ENCODE data around the gene SMARCA2.

The SMARCA2 gene

DNA sequence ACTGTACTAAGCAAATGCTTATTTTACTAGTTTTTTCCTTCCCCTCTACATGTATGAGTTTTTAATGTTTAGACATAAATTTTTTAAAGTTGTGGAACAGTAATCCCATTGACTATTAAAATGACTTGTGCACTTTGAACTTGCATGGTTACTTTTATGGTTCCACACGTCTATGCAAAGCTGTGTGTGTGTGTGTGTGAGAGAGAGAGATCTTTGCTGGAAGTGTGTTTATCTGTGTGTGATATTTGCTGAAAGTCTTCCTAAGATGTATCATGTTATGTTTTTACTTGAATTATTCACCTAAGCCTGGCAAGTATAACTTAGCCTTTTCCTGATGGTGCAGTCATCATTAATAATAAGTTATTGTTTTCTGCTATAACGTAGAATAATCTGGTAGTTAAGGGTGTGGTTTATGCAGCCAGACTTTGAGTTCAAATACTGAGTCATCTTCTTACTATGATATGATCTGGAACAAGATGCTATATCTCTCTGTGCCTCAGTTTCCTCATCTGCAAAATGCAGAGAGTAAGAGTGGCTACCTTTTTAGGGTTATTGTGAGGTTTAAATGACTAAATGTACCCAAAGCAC is 138.6 kb downstream of the SMARCA2 start:
- no peak overlapping the region for H3K27ac ChIP-seq (ENCODE audit: low read depth, low read length)
- no peaks in the 10 kb centered on the region for H3K27me3 ChIP-seq (ENCODE audit: control insufficient read depth in 1 of 2, insufficient read depth in 2 of 2, low read length in 2 of 2)
- peaks cover 22% of the 10 kb centered on the region for H3K4me1 ChIP-seq (ENCODE audit: insufficient read depth, low read length)
- no peaks in the 10 kb centered on the region for H3K9me3 ChIP-seq (ENCODE audit: low read length)
- H3K4me3 ChIP-seq (ENCODE audit: low read depth in 1 of 2, low read length in 2 of 2) = no peak overlapping the region
- H3K9ac ChIP-seq (ENCODE audit: low read length) = no peak overlapping the region
- H3K36me3 ChIP-seq (ENCODE audit: insufficient read depth, low read length) = no peaks in the 10 kb centered on the region

- Histone ChIP-seq H3K36me3 (ENCODE audit: insufficient read depth, low read length) (no peaks in the 10 kb centered on the region), H3K27ac (ENCODE audit: low read depth, low read length) (no peak overlapping the region), H3K9me3 (ENCODE audit: low read length) (no peaks in the 10 kb centered on the region), H3K9ac (ENCODE audit: low read length) (no peak overlapping the region), H3K4me3 (ENCODE audit: low read depth in 1 of 2, low read length in 2 of 2) (no peak overlapping the region), H3K27me3 (ENCODE audit: control insufficient read depth in 1 of 2, insufficient read depth in 2 of 2, low read length in 2 of 2) (no peaks in the 10 kb centered on the region), H3K4me1 (ENCODE audit: insufficient read depth, low read length) (peaks cover 23% of the 10 kb centered on the region)
Observed at GRCh38 chr9:2154731-2155130, 139.6 kb downstream of the SMARCA2 start.

DNA sequence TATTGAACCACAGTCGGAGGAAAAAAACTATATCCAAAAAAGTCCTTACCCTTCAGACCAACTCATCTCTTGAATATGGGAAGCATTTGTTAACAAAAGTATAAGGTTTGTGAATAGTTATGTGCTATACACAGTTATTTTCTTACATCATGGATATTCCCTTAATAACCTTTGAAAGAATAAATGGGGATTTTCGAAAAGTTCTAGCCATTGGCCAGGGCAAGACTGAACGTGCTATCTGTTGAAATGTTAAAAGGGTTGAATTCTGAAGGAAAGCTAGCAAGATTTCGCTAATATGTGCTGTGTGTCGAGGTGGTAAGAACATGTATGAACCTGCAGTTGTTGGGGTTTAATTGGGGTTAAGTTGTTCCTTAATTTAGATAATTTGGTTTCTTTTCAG is 140.8 kb downstream of the SMARCA2 start:
- no peaks in the 10 kb centered on the region for H3K9me3 ChIP-seq (ENCODE audit: low read length)
- no peaks in the 10 kb centered on the region for H3K27me3 ChIP-seq (ENCODE audit: control insufficient read depth in 1 of 2, insufficient read depth in 2 of 2, low read length in 2 of 2)
- no peak overlapping the region for H3K9ac ChIP-seq (ENCODE audit: low read length)
- H3K4me3 ChIP-seq (ENCODE audit: low read depth in 1 of 2, low read length in 2 of 2) = no peak overlapping the region
- no peaks in the 10 kb centered on the region for H3K36me3 ChIP-seq (ENCODE audit: insufficient read depth, low read length)
- no peak overlapping the region for H3K27ac ChIP-seq (ENCODE audit: low read depth, low read length)
- H3K4me1 ChIP-seq (ENCODE audit: insufficient read depth, low read length) = peaks cover 30% of the 10 kb centered on the region

DNA sequence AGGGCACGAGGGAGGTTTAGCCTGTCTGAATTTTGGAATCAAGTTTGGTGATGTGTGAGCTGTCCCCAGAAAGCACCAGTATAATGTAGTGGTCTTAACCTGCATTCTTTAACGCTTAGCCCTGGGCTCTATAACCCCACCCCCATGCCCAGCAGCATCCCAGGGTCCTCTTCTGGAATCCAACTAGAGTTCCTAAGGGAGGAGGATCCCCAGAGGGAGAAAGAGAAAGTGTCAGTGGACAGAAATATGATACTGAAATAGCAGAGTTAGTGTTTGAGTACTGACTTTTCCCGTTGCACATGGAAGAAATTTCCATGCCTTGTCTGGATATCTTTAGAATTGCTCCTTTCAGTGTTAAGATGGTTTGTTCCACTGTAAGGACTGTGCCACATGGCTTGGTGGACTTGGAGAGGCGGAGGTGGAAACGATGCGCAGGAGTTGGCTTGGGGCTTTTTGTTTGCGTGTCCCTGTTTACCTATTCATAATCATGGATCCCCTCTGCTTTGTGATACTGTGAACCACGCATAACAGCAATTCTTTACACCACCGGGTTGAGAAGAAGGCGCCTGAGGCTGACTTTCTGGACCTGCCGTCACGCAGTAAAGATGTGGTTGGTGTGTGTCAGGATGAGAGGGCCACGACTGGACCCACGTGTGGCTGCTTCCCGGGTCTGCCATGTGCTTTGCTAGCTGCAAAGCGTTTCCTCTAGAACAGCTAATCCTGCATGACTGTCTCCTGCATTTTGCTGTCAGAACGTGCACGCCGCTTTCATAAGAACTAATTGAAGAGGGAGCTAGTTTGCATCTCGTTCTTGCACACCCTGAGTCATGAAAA is 142.3 kb downstream of the SMARCA2 start:
- H3K9ac ChIP-seq (ENCODE audit: low read length) = no peak overlapping the region

DNA sequence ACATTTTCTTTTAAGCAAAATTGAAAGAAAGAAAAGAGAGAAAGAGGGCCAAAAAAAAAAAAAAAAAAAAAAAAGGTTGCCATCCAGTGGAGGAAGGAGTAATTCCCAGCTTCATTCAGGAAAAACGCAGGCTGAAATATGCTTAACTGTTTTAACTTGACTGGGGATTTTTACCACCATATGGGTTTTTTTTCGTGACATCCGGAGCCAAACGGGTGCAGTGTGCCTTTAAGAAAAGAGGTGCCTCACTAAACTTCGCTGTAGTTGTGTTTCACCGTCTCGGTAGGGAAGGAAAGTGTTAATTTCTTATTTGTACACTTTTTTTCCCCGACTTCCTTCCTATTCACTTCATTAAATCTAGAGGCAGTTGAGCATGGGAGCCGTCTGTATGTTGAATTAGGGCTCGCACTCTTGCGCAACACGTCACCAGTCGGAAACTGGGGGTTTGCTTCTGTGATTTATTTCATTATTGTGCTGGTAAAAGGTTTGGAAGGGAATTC is 143.0 kb downstream of the SMARCA2 start:
- Histone ChIP-seq H3K9me3 (ENCODE audit: low read length) (no peaks in the 10 kb centered on the region), H3K27me3 (ENCODE audit: control insufficient read depth in 1 of 2, insufficient read depth in 2 of 2, low read length in 2 of 2) (no peaks in the 10 kb centered on the region), H3K27ac (ENCODE audit: low read depth, low read length) (peak overlapping the region; percentile 71), H3K9ac (ENCODE audit: low read length) (peak overlapping the region; percentile 38), H3K4me1 (ENCODE audit: insufficient read depth, low read length) (peaks cover 30% of the 10 kb centered on the region), H3K36me3 (ENCODE audit: insufficient read depth, low read length) (peaks cover 8% of the 10 kb centered on the region), H3K4me3 (ENCODE audit: low read depth in 1 of 2, low read length in 2 of 2) (peak overlapping the region; percentile 49 to 63)

More for the DNA sequence above, 142.3 kb downstream of the SMARCA2 start:
- H3K9me3 ChIP-seq (ENCODE audit: low read length) = no peaks in the 10 kb centered on the region
- no peaks in the 10 kb centered on the region for H3K27me3 ChIP-seq (ENCODE audit: control insufficient read depth in 1 of 2, insufficient read depth in 2 of 2, low read length in 2 of 2)
- H3K4me3 ChIP-seq (ENCODE audit: low read depth in 1 of 2, low read length in 2 of 2) = peak overlapping the region; percentile 34 to 63
- peaks cover 30% of the 10 kb centered on the region for H3K4me1 ChIP-seq (ENCODE audit: insufficient read depth, low read length)
- H3K36me3 ChIP-seq (ENCODE audit: insufficient read depth, low read length) = peaks cover 4% of the 10 kb centered on the region
- peak overlapping the region; percentile 71 for H3K27ac ChIP-seq (ENCODE audit: low read depth, low read length)

DNA sequence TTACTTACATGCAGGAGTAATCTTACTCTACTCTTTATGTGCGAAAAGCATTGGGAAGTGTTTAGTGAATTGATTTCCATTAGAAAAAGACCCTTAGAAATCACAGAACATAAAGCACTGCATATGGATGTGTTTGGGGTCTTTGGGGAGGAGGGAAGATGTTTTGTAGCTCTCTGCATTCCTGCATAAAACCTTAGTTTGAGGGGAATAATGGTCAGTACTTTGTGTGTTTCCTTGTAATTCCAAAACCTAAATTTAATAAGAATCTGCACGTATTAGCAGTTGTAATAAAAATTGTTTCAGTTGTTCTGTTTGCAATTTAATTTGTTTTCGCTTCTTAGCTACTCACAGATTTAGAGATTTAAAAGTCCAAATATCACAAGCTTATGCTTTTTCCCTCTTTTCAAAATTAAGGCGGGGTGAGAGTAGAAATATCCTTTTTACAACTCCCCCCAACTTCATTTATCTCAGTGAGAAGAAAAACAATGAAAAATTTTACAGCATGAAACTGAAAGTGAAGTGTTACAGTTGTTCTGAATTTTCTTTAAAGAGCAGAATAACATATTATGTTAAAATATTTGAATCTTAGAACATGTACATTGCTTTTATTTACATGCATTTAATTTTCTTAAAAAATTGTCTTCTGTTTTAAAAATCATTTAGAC is 143.8 kb downstream of the SMARCA2 start:
- Histone ChIP-seq H3K27ac (ENCODE audit: low read depth, low read length) (peak overlapping the region; percentile 19), H3K9me3 (ENCODE audit: low read length) (no peaks in the 10 kb centered on the region), H3K4me1 (ENCODE audit: insufficient read depth, low read length) (peaks cover 23% of the 10 kb centered on the region), H3K4me3 (ENCODE audit: low read depth in 1 of 2, low read length in 2 of 2) (peak overlapping the region in 1 of 2 donors; percentile 63), H3K9ac (ENCODE audit: low read length) (no peak overlapping the region), H3K36me3 (ENCODE audit: insufficient read depth, low read length) (peaks cover 8% of the 10 kb centered on the region), H3K27me3 (ENCODE audit: control insufficient read depth in 1 of 2, insufficient read depth in 2 of 2, low read length in 2 of 2) (no peaks in the 10 kb centered on the region)

DNA sequence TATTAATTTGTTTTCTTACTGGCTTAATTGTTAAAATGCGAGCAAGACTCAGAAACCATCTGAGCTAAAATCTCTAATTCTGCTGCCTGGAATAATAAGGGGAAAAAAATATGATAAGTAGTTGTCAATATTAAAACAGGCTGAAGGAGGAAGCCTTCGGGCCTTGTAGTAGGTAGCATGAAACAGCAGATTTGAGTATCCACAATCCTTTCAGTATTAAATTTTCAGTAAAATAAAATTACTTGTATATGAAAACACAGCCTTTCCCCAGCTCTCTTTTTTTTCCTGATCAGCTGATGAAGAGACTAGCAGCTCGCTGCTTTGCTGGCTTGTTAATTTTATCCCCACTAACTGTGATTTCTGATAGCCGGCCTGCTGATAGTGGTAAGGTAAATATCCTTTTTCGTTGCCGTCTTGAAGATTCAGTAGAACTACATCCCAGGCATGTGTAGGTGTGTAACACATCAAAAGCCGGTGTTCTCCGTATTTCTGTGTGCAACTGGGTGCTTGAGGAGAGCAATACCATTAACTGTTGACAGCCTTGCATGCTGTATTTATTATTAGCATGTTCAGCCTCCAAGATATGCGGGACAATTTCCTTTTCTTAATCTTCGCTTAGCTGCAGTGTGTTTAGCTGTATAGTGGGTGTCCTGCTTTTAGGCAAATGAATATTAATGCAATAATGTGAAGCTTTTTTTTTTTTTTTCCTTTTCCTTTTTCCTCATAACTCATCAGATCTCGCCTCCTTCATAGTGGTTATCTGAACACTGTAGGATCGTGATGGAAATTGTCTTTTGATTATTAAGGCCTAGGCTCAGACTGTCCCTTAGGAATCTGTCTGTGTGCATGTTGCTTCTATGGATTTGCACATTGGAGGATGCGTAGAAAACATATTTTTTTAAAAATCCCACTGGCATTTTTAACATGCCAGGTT is 144.6 kb downstream of the SMARCA2 start:
- H3K36me3 ChIP-seq (ENCODE audit: insufficient read depth, low read length) = peaks cover 8% of the 10 kb centered on the region
- peaks cover 23% of the 10 kb centered on the region for H3K4me1 ChIP-seq (ENCODE audit: insufficient read depth, low read length)
- H3K9ac ChIP-seq (ENCODE audit: low read length) = no peak overlapping the region
- H3K27ac ChIP-seq (ENCODE audit: low read depth, low read length) = peak overlapping the region; percentile 28
- H3K9me3 ChIP-seq (ENCODE audit: low read length) = no peaks in the 10 kb centered on the region
- no peaks in the 10 kb centered on the region for H3K27me3 ChIP-seq (ENCODE audit: control insufficient read depth in 1 of 2, insufficient read depth in 2 of 2, low read length in 2 of 2)
- H3K4me3 ChIP-seq (ENCODE audit: low read depth in 1 of 2, low read length in 2 of 2) = peak overlapping the region in 1 of 2 donors; percentile 50

- H3K9ac ChIP-seq (ENCODE audit: low read length) = no peak overlapping the region
- H3K9me3 ChIP-seq (ENCODE audit: low read length) = no peaks in the 10 kb centered on the region
- H3K27ac ChIP-seq (ENCODE audit: low read depth, low read length) = no peak overlapping the region
Observed at GRCh38 chr9:2161661-2162060, 146.5 kb downstream of the SMARCA2 start.

DNA sequence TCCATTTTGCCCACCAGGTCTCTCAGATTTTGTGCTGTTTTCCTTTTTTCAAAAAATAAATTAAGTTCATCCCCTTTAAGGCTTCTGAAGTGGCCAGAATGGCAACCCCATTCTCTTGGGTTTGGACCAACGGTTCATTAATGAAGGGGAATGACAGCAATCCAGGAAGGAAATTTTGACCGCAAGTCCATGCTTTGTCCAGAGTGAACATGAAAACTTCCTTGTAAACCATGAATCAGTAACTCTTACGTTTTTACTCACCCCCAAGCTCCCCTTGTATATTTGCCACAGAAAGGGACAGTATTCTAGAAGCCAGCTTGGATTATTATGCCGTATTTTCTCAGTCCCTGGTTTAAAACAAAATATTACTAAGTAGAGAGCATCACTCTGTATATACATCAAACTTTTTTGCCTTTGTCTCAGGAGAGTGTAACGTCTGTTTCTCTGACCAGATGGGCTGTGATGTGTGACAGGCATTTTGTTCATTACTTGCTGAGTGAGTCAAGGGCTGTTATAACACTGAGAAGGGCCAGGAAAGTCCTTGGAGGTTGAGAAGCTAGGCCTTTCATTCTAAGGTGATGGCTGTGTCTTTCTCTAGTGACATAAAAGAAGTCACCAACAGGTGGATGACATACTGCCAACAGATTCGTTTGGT is 148.2 kb downstream of the SMARCA2 start:
- Histone ChIP-seq H3K9ac (ENCODE audit: low read length) (no peak overlapping the region), H3K36me3 (ENCODE audit: insufficient read depth, low read length) (peaks cover 8% of the 10 kb centered on the region), H3K4me1 (ENCODE audit: insufficient read depth, low read length) (peaks cover 12% of the 10 kb centered on the region), H3K9me3 (ENCODE audit: low read length) (no peaks in the 10 kb centered on the region), H3K27ac (ENCODE audit: low read depth, low read length) (no peak overlapping the region), H3K27me3 (ENCODE audit: control insufficient read depth in 1 of 2, insufficient read depth in 2 of 2, low read length in 2 of 2) (no peaks in the 10 kb centered on the region), H3K4me3 (ENCODE audit: low read depth in 1 of 2, low read length in 2 of 2) (no peak overlapping the region)

More at GRCh38 chr9:2161661-2162060, 146.5 kb downstream of the SMARCA2 start:
- no peaks in the 10 kb centered on the region for H3K27me3 ChIP-seq (ENCODE audit: control insufficient read depth in 1 of 2, insufficient read depth in 2 of 2, low read length in 2 of 2)
- H3K36me3 ChIP-seq (ENCODE audit: insufficient read depth, low read length) = peaks cover 8% of the 10 kb centered on the region
- no peak overlapping the region for H3K4me3 ChIP-seq (ENCODE audit: low read depth in 1 of 2, low read length in 2 of 2)
- peaks cover 22% of the 10 kb centered on the region for H3K4me1 ChIP-seq (ENCODE audit: insufficient read depth, low read length)

GRCh38 chr9:2164268-2164667 is 149.1 kb downstream of the SMARCA2 start:
- no peaks in the 10 kb centered on the region for H3K9me3 ChIP-seq (ENCODE audit: low read length)
- H3K27ac ChIP-seq (ENCODE audit: low read depth, low read length) = no peak overlapping the region
- no peak overlapping the region for H3K4me3 ChIP-seq (ENCODE audit: low read depth in 1 of 2, low read length in 2 of 2)
- H3K27me3 ChIP-seq (ENCODE audit: control insufficient read depth in 1 of 2, insufficient read depth in 2 of 2, low read length in 2 of 2) = no peaks in the 10 kb centered on the region
- no peak overlapping the region for H3K9ac ChIP-seq (ENCODE audit: low read length)
- H3K36me3 ChIP-seq (ENCODE audit: insufficient read depth, low read length) = peaks cover 8% of the 10 kb centered on the region
- peaks cover 7% of the 10 kb centered on the region for H3K4me1 ChIP-seq (ENCODE audit: insufficient read depth, low read length)
